NCI-H1417 treated with DMSO at 0.1 percent for 48 hours (cell line): ENCODE results near the gene UQCRQ.

Experiments
- DNase-seq: peaks from one replicate; lab custom pipeline; 2025; lab: John Stamatoyannopoulos, UW

UQCRQ gene

DNA sequence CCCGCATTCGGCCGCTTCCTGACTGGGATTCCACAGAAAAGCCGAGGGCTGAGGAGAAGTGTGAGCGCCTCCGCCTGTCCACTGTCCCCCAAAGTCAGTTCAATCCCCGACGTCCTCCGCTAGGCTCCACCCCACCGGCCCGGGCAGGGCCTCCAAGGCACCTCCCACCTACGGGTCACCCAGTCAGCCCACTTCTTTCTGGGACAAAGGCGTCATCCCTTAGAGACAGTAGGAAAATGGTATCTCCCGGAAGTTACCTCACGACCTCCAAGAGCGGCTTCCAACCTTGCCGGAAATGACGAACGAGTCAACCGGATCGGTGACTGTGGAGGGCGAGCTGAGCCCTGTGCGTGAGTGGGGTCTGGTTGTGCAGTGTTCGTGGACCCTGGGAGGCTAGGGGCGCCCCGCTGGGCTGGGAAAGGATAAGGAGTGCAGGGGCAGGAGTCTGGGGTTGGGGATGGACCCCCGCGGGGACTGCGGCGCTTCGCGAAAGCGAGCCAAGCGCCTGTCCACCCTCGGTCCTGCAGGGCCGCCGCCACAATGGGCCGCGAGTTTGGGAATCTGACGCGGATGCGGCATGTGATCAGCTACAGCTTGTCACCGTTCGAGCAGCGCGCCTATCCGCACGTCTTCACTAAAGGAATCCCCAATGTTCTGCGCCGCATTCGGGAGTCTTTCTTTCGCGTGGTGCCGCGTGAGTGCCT is at the start of gene UQCRQ, which contains the start of gene GDF9:
UQCRQ (plus strand) TSS at position 301 of the 704 bp plus-strand sequence; CDS start at position 541, 240 bp downstream.
GDF9 (minus strand) TSS at position 128 of the 704 bp plus-strand sequence. CDS start 1,936 bp downstream, outside the sequence.
- DNase-seq, result peak; percentile 86

DNA sequence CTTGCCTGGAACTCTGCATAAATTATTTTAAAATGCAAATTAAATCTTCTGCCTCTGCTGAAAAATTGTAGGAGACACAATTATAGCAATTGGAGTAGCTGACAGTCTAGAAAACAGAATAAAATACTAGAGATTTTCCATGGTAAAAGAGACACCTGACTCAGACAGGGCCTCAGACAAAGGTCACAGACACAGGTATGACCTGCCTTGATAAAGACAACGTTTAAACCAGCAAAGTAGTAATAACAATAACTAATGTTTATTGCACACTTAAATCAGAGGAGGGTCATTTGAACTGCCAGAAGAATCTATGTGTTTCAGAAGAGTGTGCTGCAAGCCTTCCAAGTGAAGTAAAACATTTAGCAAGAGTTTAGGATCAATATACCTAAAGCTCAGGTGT is 49.4 kb upstream of the UQCRQ start:
- no peak for DNase-seq

DNA sequence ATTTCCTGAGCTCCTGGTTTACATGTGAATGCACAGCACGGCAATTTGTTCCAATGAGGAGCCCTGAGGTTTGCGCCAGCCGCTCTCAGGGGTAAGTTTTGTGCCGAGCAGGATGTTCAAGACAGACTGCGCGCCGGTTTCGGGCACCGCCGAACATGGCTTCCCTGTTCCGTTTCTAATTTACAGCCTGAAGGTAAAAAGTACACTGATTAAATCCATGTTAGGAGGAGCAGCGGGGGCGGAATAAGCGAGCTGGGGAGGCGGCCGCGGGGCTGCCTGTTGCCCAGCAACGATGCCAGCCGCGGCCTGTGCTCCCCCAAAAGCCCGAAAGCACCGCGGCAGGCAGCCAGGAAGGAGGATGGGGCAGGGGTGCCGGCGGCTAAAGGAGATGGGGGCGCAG is 47.0 kb upstream of the UQCRQ start:
- DNase-seq, result no peak

DNA sequence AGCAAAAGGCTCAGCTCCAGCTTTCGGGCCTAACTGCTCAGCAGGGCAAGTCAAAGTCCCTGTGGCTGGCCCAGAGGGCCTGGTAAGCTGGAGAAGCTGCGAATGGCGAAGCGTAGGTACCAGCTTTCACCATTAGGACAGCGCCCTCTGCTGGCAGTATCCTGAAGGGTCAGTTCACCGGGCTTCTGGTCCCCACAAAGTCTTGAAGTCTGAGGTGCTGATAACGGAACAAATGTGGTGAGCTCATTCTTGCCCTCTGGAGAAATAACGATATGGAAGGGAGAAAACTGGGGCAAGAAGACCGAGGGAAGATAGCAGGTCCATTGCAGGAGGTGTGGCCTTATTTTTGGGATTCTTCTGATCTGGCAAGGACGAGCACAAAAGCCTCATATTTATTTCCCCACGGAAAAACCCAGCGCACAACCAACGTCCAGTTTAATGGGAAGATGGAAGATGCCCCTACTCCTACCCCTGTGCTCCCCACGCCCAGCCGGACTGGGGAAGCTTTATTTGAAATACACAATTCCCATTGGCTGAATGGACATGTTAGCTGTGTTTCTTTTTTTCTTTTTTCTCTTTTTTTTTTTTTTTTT is 46.2 kb upstream of the UQCRQ start:
- no peak for DNase-seq

- DNase-seq, result no peak
Measured at GRCh38 chr5:132821350-132821749, 45.1 kb upstream of the UQCRQ start.

GRCh38 chr5:132821791-132822190 is 44.7 kb upstream of the UQCRQ start:
- DNase-seq, result no peak

- DNase-seq, result no peak
Measured at GRCh38 chr5:132822650-132823480, 43.6 kb upstream of the UQCRQ start.

DNA sequence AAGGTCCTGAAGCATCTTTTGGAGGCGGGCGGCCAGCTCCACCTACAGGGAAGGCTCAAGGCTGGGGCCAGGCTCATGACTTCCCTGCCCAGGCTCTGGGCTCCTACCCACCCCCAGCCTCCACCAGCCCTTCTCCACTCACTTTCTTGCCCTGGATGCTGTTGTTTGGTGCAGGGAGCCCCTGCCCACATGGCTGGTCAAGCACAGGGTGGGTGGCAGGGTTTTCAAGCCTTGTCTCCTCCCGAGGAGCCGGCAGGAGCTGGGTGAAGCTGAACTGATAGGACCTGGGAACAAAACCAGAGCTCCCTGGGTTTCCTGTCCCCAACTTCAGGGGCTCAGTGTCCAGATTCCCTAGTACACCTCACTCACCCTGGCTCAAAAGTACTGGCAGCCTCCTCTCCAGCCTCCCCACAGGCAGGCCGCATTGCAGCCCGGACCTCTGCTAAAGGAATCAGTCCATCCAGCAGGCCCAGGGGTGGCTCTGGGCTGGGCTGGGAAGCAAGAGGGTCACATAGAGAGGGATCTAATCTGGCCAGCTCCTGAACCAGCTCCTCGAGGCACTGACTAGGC is 42.9 kb upstream of the UQCRQ start:
- no peak for DNase-seq

DNA sequence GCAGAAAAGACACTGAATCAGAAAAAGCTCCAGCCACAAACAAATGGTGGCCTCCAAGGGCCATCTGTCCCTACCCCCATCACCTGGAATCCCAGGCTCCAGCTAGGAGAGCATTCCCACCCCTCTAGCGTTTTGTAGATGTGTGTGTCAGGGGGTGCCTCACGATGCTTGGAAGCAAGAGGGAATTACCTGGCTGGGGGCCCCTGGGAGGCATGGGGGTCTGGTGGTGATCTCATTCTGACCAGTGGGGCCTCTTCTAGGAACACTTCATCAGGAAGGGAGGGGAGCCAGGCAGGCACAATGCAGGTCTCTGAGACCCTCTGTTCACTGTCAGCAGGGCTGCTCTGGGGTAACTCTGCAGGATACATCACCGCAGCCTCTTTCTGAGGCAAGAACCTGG is 42.0 kb upstream of the UQCRQ start:
- DNase-seq, result no peak

- DNase-seq, result no peak
Measured at GRCh38 chr5:132825033-132825833, 41.2 kb upstream of the UQCRQ start.

DNA sequence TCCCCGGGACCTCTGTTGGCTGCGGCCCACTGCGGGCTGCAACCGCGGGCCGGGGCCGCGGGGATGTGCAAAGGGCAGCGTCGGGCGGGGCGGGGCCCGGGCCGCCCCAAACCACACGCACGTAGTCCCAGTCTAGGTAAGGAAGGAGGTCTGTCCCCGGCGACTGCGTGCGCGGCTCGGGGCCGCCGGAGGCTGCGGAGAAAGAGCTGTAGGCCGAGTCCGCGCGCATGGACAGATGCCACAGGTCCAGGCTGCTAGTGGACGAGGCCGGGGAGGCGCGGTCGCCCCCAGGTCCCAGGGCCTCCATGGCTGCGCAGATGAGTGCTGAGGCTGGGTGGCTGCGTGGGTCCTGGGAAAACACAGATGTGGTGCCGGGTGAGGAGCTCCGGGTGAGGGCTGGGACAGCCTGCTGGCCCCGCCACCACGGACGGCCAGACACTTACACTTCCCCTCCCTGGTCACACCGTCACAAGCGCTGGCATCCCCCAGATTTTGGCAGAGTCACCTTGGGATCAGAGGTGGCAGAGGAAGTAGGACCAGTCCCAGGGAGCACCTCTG is 40.5 kb upstream of the UQCRQ start:
- DNase-seq, result no peak

- no peak for DNase-seq
Measured at GRCh38 chr5:132826424-132827082, 39.9 kb upstream of the UQCRQ start.

DNA sequence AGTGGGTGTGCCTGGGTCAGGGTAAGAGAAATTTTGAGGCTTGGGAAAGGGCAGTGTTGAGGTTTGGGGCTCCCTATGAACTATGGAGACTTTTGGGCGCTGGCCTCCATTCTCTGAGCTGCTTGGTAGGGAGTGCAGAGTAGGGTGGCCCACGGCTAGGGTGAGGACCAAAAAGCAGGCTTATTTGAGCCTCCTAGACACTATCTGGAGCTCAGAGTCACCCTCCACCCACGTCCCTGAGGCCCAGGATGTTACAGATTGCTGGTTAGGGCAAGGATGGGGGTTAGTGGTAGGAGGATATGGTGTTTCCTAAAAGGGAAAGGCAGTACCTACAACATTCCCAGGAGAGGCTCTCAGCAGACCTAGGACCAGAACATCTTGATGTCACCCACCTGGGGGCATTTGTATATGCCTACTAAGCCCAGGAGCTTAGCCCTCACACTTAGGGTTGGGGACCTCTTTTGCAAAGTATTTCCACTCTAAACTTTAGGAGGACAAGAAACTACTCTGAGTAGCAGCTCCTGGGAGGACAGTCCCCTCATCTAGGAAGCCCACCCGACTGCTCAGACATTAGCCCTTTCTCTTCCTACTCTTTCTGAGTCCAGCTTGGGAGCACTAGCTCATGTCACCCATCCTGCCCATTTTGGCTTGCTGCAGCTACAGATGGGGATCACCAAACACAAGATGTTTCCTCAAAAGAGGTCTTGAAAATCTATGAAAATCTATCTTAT is 38.3 kb upstream of the UQCRQ start:
- no peak for DNase-seq

DNA sequence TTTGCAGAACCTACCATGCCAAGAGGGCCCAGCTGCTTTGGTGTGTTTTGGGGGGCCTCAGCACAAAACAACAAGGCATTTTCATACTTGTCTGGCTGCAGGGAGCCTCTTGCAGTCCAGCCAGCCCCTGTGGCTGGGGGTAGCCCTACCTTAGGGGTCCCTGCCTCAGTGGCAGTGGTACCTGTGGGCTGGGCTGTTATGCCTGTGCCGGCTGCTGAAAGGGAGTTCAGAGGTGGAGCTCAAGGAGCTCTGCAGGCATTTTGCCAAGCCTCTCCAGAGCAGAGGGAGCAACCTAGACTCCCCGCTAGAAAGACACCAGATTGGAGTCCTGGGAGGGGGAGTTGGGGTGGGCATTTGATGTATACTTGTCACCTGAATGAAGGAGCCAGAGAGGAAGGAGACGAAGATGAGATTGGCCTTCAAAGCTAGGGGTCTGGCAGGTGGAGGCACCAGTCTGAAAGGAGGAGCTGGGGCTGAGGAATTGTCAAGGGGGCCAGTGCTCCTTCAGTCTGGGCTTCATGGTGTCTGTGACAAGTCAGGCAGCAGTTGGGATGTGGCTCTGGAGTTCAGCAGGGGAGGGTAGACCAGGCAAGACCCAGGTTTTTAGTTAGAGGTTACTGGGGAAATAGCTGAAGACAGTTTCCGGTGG is 37.5 kb upstream of the UQCRQ start:
- no peak for DNase-seq

DNA sequence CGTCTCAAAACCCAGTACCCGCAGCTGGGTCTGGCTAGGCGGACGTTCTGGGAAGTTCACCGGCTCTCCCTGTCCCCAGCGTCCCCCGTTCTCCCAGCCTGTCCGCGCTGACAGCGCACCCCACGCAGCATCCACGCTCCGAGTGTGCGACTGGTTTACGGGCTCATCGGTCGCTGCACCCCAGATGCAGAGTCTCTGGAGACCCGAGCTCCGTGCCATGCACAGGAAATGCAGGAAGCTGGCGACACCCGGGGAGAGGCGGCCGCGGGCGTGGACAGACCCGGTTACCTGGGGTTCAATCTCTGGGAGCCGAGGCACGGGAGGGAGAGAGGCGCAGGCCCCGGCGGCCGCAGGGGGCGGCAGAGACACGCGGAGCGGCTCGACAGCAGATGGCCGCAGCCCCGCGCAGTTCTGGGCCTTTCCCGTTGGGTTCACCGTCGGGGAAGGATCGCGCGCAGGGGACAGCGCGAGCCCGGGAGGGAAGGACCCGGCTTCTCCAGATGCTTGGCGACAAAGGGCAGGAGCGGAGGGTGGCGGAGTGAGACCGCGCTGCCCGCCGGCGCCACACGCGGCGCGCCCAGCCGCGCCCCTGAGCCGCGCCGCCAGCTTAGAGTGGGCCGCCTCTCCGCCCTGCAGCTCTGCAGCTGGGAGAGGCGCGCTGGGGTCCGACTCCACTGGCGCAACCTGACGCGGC is 36.6 kb upstream of the UQCRQ start:
- DNase-seq, result no peak

- DNase-seq, result no peak
Measured at GRCh38 chr5:132830436-132831094, 35.9 kb upstream of the UQCRQ start, which contains the start of gene SHROOM1. Gene SHROOM1 (minus strand): TSS chr5:132830647. CDS start chr5:132826140, 4,507 bp downstream.

DNA sequence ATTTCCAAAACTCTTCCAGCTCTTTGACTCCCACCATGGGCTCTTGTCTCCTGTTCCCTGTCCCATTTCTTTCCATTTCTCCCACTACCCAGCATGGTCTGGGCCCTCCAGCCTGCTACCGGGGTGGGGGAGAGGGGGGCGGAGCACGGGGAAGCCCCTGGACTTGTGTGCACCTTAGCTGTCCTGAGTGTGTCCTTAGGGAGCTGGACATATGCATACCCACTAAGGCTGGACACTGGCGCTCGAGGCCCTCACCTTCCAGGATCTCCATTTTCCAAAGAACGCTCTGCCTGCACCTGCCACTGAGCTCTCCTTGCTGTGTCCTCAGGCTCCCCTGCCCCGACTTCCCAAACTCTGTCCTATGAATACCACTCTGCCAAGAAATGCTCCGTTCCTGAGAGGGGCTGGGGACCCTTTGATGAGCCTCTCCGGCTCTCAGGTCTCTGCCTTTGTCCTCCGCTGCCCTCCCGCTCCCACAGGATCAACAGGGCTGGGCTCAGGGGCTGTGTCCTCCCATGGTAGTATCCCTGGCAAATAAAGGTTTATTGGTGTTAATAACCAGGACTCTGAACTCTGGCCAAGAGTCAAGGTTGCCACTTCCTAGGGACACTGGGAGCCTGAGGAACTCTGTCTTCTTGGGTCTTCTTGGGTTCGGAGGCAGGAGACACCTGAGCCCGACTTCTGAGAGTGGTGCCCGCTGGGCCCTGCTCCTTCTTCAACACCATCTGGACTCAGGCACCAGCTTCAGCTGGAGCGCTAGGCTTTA is 35.2 kb upstream of the UQCRQ start:
- no peak for DNase-seq

- DNase-seq, result no peak
Measured at GRCh38 chr5:132832612-132833011, 33.8 kb upstream of the UQCRQ start.
